GM23338 (cell line): Measurements from ENCODE around the gene ATAD1. TPM values are rescaled to one million over a fixed set of nuclear protein-coding genes. Genes with fewer than 3 reads are reported as not detected.
"Not testable (repeated sequence)": the region's sequence is repeated elsewhere in the genome, so short reads cannot be mapped to it uniquely, and the experiment has no call there.

Source experiments
- ATAC-seq: fragments of 200-7000 bp; cut with Tn5 transposase; 3 replicates; pipeline ENCODE4 v1.9.1; 2020
- DNase-seq: peaks from one replicate; pipeline ENCODE4 v3.0.0-alpha.2; 2015; ENCODE audit warnings: low spot score
- H2AFZ ChIP-seq: fragments of 200-600 bp; sonication (generic); 2 replicates; pipeline ENCODE4 v1.8.0; 2016; ENCODE audit warnings: antibody characterized with exemption, mild to moderate bottlenecking, moderate library complexity
- H3F3A ChIP-seq: fragments of 200-600 bp; sonication (generic); replicated peaks from 2 replicates; pipeline ENCODE4 v1.8.0; 2017; ENCODE audit warnings: antibody characterized with exemption, mixed run types, low read depth
- H3K27ac ChIP-seq: fragments of 200-600 bp; sonication (generic); 2 replicates; pipeline ENCODE4 v1.6.1; 2016; ENCODE audit warnings: low read depth
- H3K27me3 ChIP-seq: fragments of 200-600 bp; sonication (generic); 2 replicates; pipeline ENCODE4 v1.8.0; 2016; ENCODE audit warnings: mild to moderate bottlenecking, mixed run types, moderate library complexity; ENCODE audit not compliant: insufficient read depth
- H3K36me3 ChIP-seq: fragments of 200-600 bp; sonication (generic); 2 replicates; pipeline ENCODE4 v1.8.0; 2016; ENCODE audit warnings: mild to moderate bottlenecking; ENCODE audit not compliant: insufficient read depth
- H3K4me1 ChIP-seq: fragments of 200-600 bp; sonication (generic); 2 replicates; pipeline ENCODE4 v1.8.0; 2016; ENCODE audit warnings: mild to moderate bottlenecking, moderate library complexity; ENCODE audit not compliant: insufficient read depth
- H3K4me2 ChIP-seq: fragments of 200-600 bp; sonication (generic); 2 replicates; pipeline ENCODE4 v1.7.1; 2017; ENCODE audit warnings: mixed run types
- H3K4me3 ChIP-seq: fragments of 200-600 bp; sonication (generic); 2 replicates; pipeline ENCODE4 v1.6.1; 2016; ENCODE audit warnings: mixed run types
- H3K79me2 ChIP-seq: fragments of 200-600 bp; sonication (generic); replicated peaks from 2 replicates; pipeline ENCODE4 v1.8.0; 2017; ENCODE audit warnings: mild to moderate bottlenecking; ENCODE audit not compliant: insufficient read depth
- H3K9me2 ChIP-seq: fragments of 200-600 bp; sonication (generic); 2 replicates; pipeline ENCODE4 v1.8.0; 2017; ENCODE audit not compliant: insufficient read depth
- H4K20me1 ChIP-seq: fragments of 200-600 bp; sonication (generic); replicated peaks from 2 replicates; pipeline ENCODE4 v1.8.0; 2017; ENCODE audit warnings: mild to moderate bottlenecking; ENCODE audit not compliant: insufficient read depth
- H3K27ac Mint-ChIP-seq: 2 replicates; pipeline ENCODE4 v1.8.0; 2020; ENCODE audit warnings: inconsistent platforms, mild to moderate bottlenecking, moderate library complexity, mixed read lengths
- H3K27me3 Mint-ChIP-seq: 3 replicates; pipeline ENCODE4 v1.8.0; 2022; ENCODE audit warnings: low read depth, mild to moderate bottlenecking, moderate library complexity, mixed read lengths, inconsistent platforms; ENCODE audit not compliant: insufficient read depth, poor library complexity
- H3K36me3 Mint-ChIP-seq: 3 replicates; pipeline ENCODE4 v1.8.0; 2021; ENCODE audit warnings: low read depth, mild to moderate bottlenecking, inconsistent platforms, moderate library complexity, mixed read lengths
- H3K4me1 Mint-ChIP-seq: 3 replicates; pipeline ENCODE4 v1.8.0; 2020; ENCODE audit warnings: mild to moderate bottlenecking, inconsistent platforms, mixed read lengths
- H3K4me3 Mint-ChIP-seq: 3 replicates; pipeline ENCODE4 v1.8.0; 2021; ENCODE audit warnings: moderate library complexity, mild to moderate bottlenecking, inconsistent platforms, mixed read lengths
- H3K9me3 Mint-ChIP-seq: 3 replicates; pipeline ENCODE4 v1.8.0; 2020; ENCODE audit warnings: moderate library complexity, mild to moderate bottlenecking, inconsistent platforms, mixed read lengths
- polyA plus RNA-seq: library from polyadenylated mRNA; unstranded; fragments of >200 nt; fragmentation: Nextera tagmentation; extraction: Ambion mirVana; gene quantifications from 2 replicates; pipeline ENCODE4 v1.2.1, GENCODE V29; 2016
- total RNA-seq: library from RNA; depleted of rRNA; stranded (reverse); fragments of >200 nt; shearing (Covaris generic); gene quantifications from 2 replicates; pipeline ENCODE4 v1.2.3, GENCODE V29; 2014
- TF ChIP-seq, protein P1 (sequence below): IDR thresholded peaks from one replicate; pipeline ENCODE4 v1.6.1; 2018; ENCODE audit warnings: antibody characterized with exemption; ENCODE audit not compliant: unreplicated experiment
- TF ChIP-seq, protein P2 (sequence below), 2 experiments: fragments of 200-600 bp in 1 of 2; sonication (generic) in 1 of 2; conservative IDR thresholded peaks; 2 replicates each; pipeline versions ENCODE4 v1.5.1 to v1.6.1; 2016 to 2017; ENCODE audit warnings: antibody characterized with exemption in 2 of 2, low read depth in 2 of 2, mild to moderate bottlenecking in 2 of 2, moderate library complexity in 1 of 2

Gene ATAD1
- total and polyA plus RNA-seq, 2 experiments from 2014 or later, result 30.3 to 49.6 TPM

DNA sequence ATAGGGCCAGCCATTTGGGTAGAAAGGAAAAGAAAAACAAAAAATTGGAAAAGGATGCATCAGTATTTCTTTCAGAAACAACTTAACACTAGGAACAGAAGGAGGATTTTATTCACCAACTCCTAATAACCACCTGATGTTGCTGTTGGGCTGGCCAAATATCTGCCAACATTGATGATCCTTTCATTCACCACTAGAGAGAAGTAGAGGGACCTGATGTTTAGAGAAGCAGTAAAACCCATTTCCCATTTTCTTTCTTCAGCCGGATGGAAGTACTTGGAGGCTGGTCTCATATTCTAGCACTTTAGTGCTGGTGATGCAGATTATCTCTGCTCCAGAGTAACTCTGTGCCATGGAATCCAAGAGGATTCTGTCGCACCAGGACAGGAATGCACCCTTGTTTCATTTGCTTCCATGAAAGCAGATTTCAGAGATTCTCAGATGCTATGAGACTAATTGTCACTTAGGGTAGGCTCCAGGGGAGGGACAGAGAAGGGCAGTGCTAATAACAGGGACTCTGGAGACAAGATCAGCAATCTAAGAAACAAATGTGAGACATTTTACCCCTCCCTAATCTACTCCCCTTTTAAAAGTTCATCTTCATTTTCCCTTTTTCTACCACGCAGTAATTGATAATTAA, 42.2 kb upstream of the ATAD1 start:
- DNase-seq, result peak; percentile 65
- peaks cover 17% of the 10 kb centered on the region for H3K4me1 Mint-ChIP-seq

DNA sequence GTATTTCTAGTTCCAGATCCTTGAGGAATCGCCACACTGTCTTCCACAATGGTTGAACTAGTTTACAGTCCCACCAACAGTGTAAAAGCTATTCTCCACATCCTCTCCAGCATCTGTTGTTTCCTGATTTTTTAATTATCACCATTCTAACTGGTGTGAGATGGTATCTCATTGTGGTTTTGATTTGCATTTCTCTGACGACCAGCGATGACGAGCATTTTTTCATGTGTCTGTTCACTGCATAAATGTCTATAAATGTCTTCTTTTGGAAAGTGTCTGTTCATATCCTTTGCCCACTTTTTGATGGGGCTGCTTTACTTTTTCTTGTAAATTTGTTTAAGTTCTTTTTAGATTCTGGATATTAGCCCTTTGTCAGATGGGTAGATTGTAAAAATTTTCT, 37.6 kb upstream of the ATAD1 start:
- not testable (repeated sequence) for H4K20me1 ChIP-seq, H3K36me3 ChIP-seq, H3K4me2 ChIP-seq, H3K36me3 Mint-ChIP-seq, ATAC-seq, H3K4me1 ChIP-seq, H3K27ac ChIP-seq, H2AFZ ChIP-seq, H3K27ac Mint-ChIP-seq, H3K27me3 Mint-ChIP-seq, H3K79me2 ChIP-seq, H3F3A ChIP-seq, H3K9me2 ChIP-seq, H3K9me3 Mint-ChIP-seq, H3K4me3 ChIP-seq, DNase-seq, H3K4me3 Mint-ChIP-seq, H3K27me3 ChIP-seq
- H3K4me1 Mint-ChIP-seq, result peaks cover 14% of the 10 kb centered on the region

More for the DNA sequence above, 42.2 kb upstream of the ATAD1 start:
- TF ChIP-seq, protein P1, sequence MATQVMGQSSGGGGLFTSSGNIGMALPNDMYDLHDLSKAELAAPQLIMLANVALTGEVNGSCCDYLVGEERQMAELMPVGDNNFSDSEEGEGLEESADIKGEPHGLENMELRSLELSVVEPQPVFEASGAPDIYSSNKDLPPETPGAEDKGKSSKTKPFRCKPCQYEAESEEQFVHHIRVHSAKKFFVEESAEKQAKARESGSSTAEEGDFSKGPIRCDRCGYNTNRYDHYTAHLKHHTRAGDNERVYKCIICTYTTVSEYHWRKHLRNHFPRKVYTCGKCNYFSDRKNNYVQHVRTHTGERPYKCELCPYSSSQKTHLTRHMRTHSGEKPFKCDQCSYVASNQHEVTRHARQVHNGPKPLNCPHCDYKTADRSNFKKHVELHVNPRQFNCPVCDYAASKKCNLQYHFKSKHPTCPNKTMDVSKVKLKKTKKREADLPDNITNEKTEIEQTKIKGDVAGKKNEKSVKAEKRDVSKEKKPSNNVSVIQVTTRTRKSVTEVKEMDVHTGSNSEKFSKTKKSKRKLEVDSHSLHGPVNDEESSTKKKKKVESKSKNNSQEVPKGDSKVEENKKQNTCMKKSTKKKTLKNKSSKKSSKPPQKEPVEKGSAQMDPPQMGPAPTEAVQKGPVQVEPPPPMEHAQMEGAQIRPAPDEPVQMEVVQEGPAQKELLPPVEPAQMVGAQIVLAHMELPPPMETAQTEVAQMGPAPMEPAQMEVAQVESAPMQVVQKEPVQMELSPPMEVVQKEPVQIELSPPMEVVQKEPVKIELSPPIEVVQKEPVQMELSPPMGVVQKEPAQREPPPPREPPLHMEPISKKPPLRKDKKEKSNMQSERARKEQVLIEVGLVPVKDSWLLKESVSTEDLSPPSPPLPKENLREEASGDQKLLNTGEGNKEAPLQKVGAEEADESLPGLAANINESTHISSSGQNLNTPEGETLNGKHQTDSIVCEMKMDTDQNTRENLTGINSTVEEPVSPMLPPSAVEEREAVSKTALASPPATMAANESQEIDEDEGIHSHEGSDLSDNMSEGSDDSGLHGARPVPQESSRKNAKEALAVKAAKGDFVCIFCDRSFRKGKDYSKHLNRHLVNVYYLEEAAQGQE, result no peak
- TF ChIP-seq, protein P2, sequence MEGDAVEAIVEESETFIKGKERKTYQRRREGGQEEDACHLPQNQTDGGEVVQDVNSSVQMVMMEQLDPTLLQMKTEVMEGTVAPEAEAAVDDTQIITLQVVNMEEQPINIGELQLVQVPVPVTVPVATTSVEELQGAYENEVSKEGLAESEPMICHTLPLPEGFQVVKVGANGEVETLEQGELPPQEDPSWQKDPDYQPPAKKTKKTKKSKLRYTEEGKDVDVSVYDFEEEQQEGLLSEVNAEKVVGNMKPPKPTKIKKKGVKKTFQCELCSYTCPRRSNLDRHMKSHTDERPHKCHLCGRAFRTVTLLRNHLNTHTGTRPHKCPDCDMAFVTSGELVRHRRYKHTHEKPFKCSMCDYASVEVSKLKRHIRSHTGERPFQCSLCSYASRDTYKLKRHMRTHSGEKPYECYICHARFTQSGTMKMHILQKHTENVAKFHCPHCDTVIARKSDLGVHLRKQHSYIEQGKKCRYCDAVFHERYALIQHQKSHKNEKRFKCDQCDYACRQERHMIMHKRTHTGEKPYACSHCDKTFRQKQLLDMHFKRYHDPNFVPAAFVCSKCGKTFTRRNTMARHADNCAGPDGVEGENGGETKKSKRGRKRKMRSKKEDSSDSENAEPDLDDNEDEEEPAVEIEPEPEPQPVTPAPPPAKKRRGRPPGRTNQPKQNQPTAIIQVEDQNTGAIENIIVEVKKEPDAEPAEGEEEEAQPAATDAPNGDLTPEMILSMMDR (conservative IDR thresholded peaks at IDR 0.05; ENCODE audit: low read depth in 2 of 2), result peak; percentile 46 to 72
- H2AFZ ChIP-seq, result no peak overlapping the region
- no peak overlapping the region for H3K4me2 ChIP-seq
- no peak overlapping the region for H3K27ac ChIP-seq
- ATAC-seq, result no peak
- no peak overlapping the region for H3K4me3 ChIP-seq
- Mint-ChIP-seq H3K27ac (no peak overlapping the region), H3K4me3 (peak overlapping the region; percentile 45), H3K36me3 (peaks cover 6% of the 10 kb centered on the region; the same call in 1 of the 3 replicates), H3K27me3 (peaks cover 10% of the 10 kb centered on the region), H3K9me3 (peaks cover 5% of the 10 kb centered on the region)
- peaks cover 8% of the 10 kb centered on the region for H3K4me1 ChIP-seq
- no peaks in the 10 kb centered on the region for H3K27me3 ChIP-seq
- H3F3A ChIP-seq, result peaks cover 7% of the 10 kb centered on the region; the same call in 1 of the 2 replicates
- no peaks in the 10 kb centered on the region for H3K9me2 ChIP-seq
- H3K79me2 ChIP-seq, result peaks cover 12% of the 10 kb centered on the region
- H4K20me1 ChIP-seq, result peaks cover 10% of the 10 kb centered on the region
- no peaks in the 10 kb centered on the region for H3K36me3 ChIP-seq

DNA sequence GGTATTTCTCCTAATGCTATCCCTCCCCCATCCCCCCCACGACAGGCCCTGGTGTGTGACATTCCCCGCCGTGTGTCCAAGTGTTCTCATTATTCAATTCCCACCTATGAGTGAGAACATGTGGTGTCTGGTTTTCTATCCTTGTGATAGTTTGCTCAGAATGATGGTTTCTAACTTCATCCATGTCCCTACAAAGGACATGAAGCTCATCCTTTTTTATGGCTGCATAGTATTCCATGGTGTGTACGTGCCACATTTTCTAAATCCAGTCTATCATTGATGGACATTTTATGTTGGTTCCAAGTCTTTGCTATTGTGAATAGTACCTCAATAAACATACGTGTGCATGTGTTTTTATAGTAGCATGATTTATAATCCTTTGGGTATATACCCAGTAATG, 37.2 kb upstream of the ATAD1 start:
- H3K27ac Mint-ChIP-seq, H3K9me3 Mint-ChIP-seq, H3K79me2 ChIP-seq, ATAC-seq, H3K27me3 Mint-ChIP-seq, H3K9me2 ChIP-seq, H3K27me3 ChIP-seq, H3K4me1 ChIP-seq, H3K4me3 Mint-ChIP-seq, H2AFZ ChIP-seq, H3K36me3 Mint-ChIP-seq, H3K4me3 ChIP-seq, H3F3A ChIP-seq, H4K20me1 ChIP-seq, DNase-seq, H3K27ac ChIP-seq, H3K4me2 ChIP-seq, H3K36me3 ChIP-seq: not testable (repeated sequence)
- peaks cover 14% of the 10 kb centered on the region for H3K4me1 Mint-ChIP-seq
